NCI-H1048 (cell line): ENCODE data around the gene CNDP1.
A peak's percentile ranks its signal among the peaks of the same experiment; 100 is the strongest.
"Not testable (repeated sequence)": the region's sequence is repeated elsewhere in the genome, so short reads cannot be mapped to it uniquely, and the experiment has no call there.

Experiments
- DNase-seq: peaks from one replicate; lab custom pipeline; 2025; lab: John Stamatoyannopoulos, UW

CNDP1 gene

GRCh38 chr18:74546007-74546406 is 11.7 kb downstream of the CNDP1 start:
- no peak for DNase-seq

- DNase-seq: no peak
Observed at GRCh38 chr18:74546751-74547530, 12.6 kb downstream of the CNDP1 start.

GRCh38 chr18:74547860-74548259 is 13.6 kb downstream of the CNDP1 start:
- no peak for DNase-seq

GRCh38 chr18:74549591-74550104 is 15.3 kb downstream of the CNDP1 start:
- no peak for DNase-seq

- DNase-seq: no peak
Observed at GRCh38 chr18:74550886-74551285, 16.6 kb downstream of the CNDP1 start.

GRCh38 chr18:74551452-74551851 is 17.2 kb downstream of the CNDP1 start:
- DNase-seq: no peak

GRCh38 chr18:74551936-74552555 is 17.7 kb downstream of the CNDP1 start:
- peak; percentile 56 for DNase-seq

GRCh38 chr18:74556126-74556525 is 21.8 kb downstream of the CNDP1 start:
- no peak for DNase-seq

GRCh38 chr18:74558096-74558495 is 23.8 kb downstream of the CNDP1 start:
- no peak for DNase-seq

GRCh38 chr18:74562131-74562730 is 27.9 kb downstream of the CNDP1 start:
- no peak for DNase-seq

- no peak for DNase-seq
Observed at GRCh38 chr18:74562775-74563174, 28.5 kb downstream of the CNDP1 start.

GRCh38 chr18:74563999-74564398 is 29.7 kb downstream of the CNDP1 start:
- DNase-seq: no peak

GRCh38 chr18:74565164-74565563 is 30.9 kb downstream of the CNDP1 start:
- not testable (repeated sequence) for DNase-seq

- DNase-seq: not testable (repeated sequence)
Observed at GRCh38 chr18:74565993-74566392, 31.7 kb downstream of the CNDP1 start.

GRCh38 chr18:74567822-74568221 is 33.5 kb downstream of the CNDP1 start:
- no peak for DNase-seq

GRCh38 chr18:74569401-74569800 is 35.1 kb downstream of the CNDP1 start:
- no peak for DNase-seq

- no peak for DNase-seq
Observed at GRCh38 chr18:74570266-74570665, 36.0 kb downstream of the CNDP1 start.

GRCh38 chr18:74571895-74572680 is 37.8 kb downstream of the CNDP1 start:
- DNase-seq: no peak

- no peak for DNase-seq
Observed at GRCh38 chr18:74573053-74573452, 38.8 kb downstream of the CNDP1 start.

GRCh38 chr18:74574916-74575315 is 40.6 kb downstream of the CNDP1 start:
- no peak for DNase-seq

GRCh38 chr18:74577019-74577418 is 42.7 kb downstream of the CNDP1 start:
- no peak for DNase-seq

GRCh38 chr18:74579496-74580065 is 45.3 kb downstream of the CNDP1 start:
- DNase-seq: no peak
